ENCODE data around the gene PAX8.

The PAX8 gene

GRCh38 chr2:113209011-113209645 lies 69.6 kb downstream of the PAX8 start:
- H3K4me3 ChIP-seq (ENCODE audit: low read depth, low read length): no peak overlapping the region
- H3K4me1 ChIP-seq (ENCODE audit: control insufficient read depth, insufficient read depth, low read length): peaks cover 13% of the 10 kb centered on the region
- ChIA-PET CTCF (interaction anchor here (1.5 to 1.6 kb wide), 2 partner anchors 10 to 161 kb away, joined by 7 to 8 read pairs; no protein-coding TSS in a partner anchor), POLR2A (no interaction called here)
- no peaks in the 10 kb centered on the region for H3K9me3 ChIP-seq (ENCODE audit: control insufficient read depth, insufficient read depth, low read depth, low read length)
- H3K27ac ChIP-seq (ENCODE audit: extremely low read depth, low read depth, low read length): no peak overlapping the region
- TF ChIP-seq TRIM28 (IDR thresholded peaks at IDR 0.05; ENCODE audit: borderline replicate concordance, low read length) (no peak), ZNF513 (tag by site-specific recombination; IDR thresholded peaks at IDR 0.05) (no peak), GLI4 (tag by site-specific recombination; IDR thresholded peaks at IDR 0.05) (no peak), ZNF311 (tag by site-specific recombination; IDR thresholded peaks at IDR 0.05; ENCODE audit: borderline replicate concordance) (no peak), ZNF518A (tag by site-specific recombination; conservative IDR thresholded peaks at IDR 0.05; ENCODE audit: low read depth) (no peak), WT1 (tag by site-specific recombination; IDR thresholded peaks at IDR 0.05) (no peak), ZSCAN16 (tag by site-specific recombination; IDR thresholded peaks at IDR 0.05) (no peak), AEBP2 (tag by site-specific recombination; IDR thresholded peaks at IDR 0.05; ENCODE audit: borderline replicate concordance) (no peak), ZNF138 (tag by site-specific recombination; IDR thresholded peaks at IDR 0.05; ENCODE audit: borderline replicate concordance) (no peak), ZNF747 (tag by site-specific recombination; IDR thresholded peaks at IDR 0.05) (no peak), ZNF416 (tag by site-specific recombination; IDR thresholded peaks at IDR 0.05) (no peak), HOXC10 (CRISPR knock-in tag; IDR thresholded peaks at IDR 0.05) (no peak), ZBTB26 (tag by site-specific recombination; optimal IDR thresholded peaks at IDR 0.05) (no peak), ZBTB17 (tag by site-specific recombination; IDR thresholded peaks at IDR 0.05) (no peak)
- no peaks in the 10 kb centered on the region for H3K36me3 ChIP-seq (ENCODE audit: control insufficient read depth in 2 of 2, insufficient read depth in 1 of 2, low read length in 2 of 2)

GRCh38 chr2:113208396-113208795 lies 70.3 kb downstream of the PAX8 start:
- CTCF ChIA-PET: interaction anchor here (0.6 kb wide), 1 partner anchor 24 kb away, joined by 3 read pairs; no protein-coding TSS in a partner anchor
- H3K36me3 ChIP-seq (ENCODE audit: control insufficient read depth in 2 of 2, insufficient read depth in 1 of 2, low read length in 2 of 2): no peaks in the 10 kb centered on the region
- no peaks in the 10 kb centered on the region for H3K9me3 ChIP-seq (ENCODE audit: control insufficient read depth, insufficient read depth, low read depth, low read length)
- H3K4me1 ChIP-seq (ENCODE audit: control insufficient read depth, insufficient read depth, low read length): peaks cover 13% of the 10 kb centered on the region
- no peak overlapping the region for H3K27ac ChIP-seq (ENCODE audit: extremely low read depth, low read depth, low read length)
- H3K4me3 ChIP-seq (ENCODE audit: low read depth, low read length): no peak overlapping the region
- POLR2A ChIA-PET: no interaction called here
- TF ChIP-seq ZIC2 (tag by site-specific recombination; IDR thresholded peaks at IDR 0.05): no peak
- no peak for TF ChIP-seq ZSCAN4 (tag by site-specific recombination; IDR thresholded peaks at IDR 0.05)
- no peak for TF ChIP-seq ZNF280C (tag by site-specific recombination; IDR thresholded peaks at IDR 0.05)
